H1 (cell line): ENCODE measurements around the gene ACTRT1. TPM values are rescaled to one million over a fixed set of nuclear protein-coding genes. Genes with fewer than 3 reads are reported as not detected.

ENCODE experiments used
- CBX8 ChIP-seq: fragments of 300-800, 300-1000 bp; sonication (generic); IDR thresholded peaks from 2 replicates; pipeline ENCODE4 v1.7.1; 2016; ENCODE audit warnings: low read depth, low read length, borderline replicate concordance
- CHD2 ChIP-seq: IDR thresholded peaks from 2 replicates; pipeline ENCODE4 v1.6.1; 2012; ENCODE audit warnings: low read length, improper control_type of control experiment
- CHD7 ChIP-seq: fragments of 300-600 bp; sonication (generic); IDR thresholded peaks from 2 replicates; pipeline ENCODE4 v1.7.1; 2012; ENCODE audit warnings: low read length, moderate library complexity, mild to moderate bottlenecking, inconsistent platforms; ENCODE audit not compliant: insufficient replicate concordance
- GABPA ChIP-seq: IDR thresholded peaks from 2 replicates; pipeline ENCODE4 v1.6.1; 2011; ENCODE audit warnings: mild to moderate bottlenecking, low read length, moderate library complexity, borderline replicate concordance; ENCODE audit not compliant: insufficient read depth
- KDM4A ChIP-seq: IDR thresholded peaks from one replicate; pipeline ENCODE4 v1.7.1; 2012; ENCODE audit warnings: low read depth, mild to moderate bottlenecking, moderate library complexity, low read length, inconsistent platforms; ENCODE audit not compliant: severe bottlenecking
- NANOG ChIP-seq: IDR thresholded peaks from 2 replicates; pipeline ENCODE4 v1.6.1; 2011; ENCODE audit warnings: low read length, low read depth, mild to moderate bottlenecking, inconsistent platforms; ENCODE audit not compliant: insufficient read depth, poor library complexity, severe bottlenecking
- RAD21 ChIP-seq, 2 experiments: IDR thresholded peaks in 1 of 2; conservative IDR thresholded peaks in 1 of 2; 2 replicates each; pipeline ENCODE4 v1.6.1; 2011; ENCODE audit warnings: low read depth in 2 of 2, low read length in 2 of 2, improper control_type of control experiment in 1 of 2, inconsistent platforms in 1 of 2, mild to moderate bottlenecking in 1 of 2, moderate library complexity in 1 of 2
- RFX5 ChIP-seq: IDR thresholded peaks from 2 replicates; pipeline ENCODE4 v1.6.1; 2011; ENCODE audit warnings: low read depth, low read length, improper control_type of control experiment, borderline replicate concordance
- USF2 ChIP-seq: IDR thresholded peaks from 2 replicates; pipeline ENCODE4 v1.6.1; 2011; ENCODE audit warnings: low read length, improper control_type of control experiment
- YY1 ChIP-seq: IDR thresholded peaks from 2 replicates; pipeline ENCODE4 v1.6.1; 2011; ENCODE audit warnings: low read depth, mild to moderate bottlenecking, low read length
- polyA plus RNA-seq, 7 experiments: library from polyadenylated mRNA; depleted of rRNA in 3 of 7; stranded (reverse) in 5 of 7; unstranded in 2 of 7; fragments of >200 nt in 5 of 7; fragments of 200-250 nt in 2 of 7; gene quantifications; 1 replicate in 5 of 7; 2 replicates in 1 of 7; 4 replicates in 1 of 7; pipeline versions ENCODE4 v1.2.1 to v1.2.3, GENCODE V29; 2011 to 2013; ENCODE audit warnings: missing spikeins in 2 of 7, mixed read lengths in 2 of 7
- total RNA-seq: library from RNA; stranded (reverse); fragmentation: NEBNext Ultra II Directional; extraction: Animal tissue kit (Norgen Biotek cat#: 25700); gene quantifications from 2 replicates; pipeline ENCODE4 v1.2.1, GENCODE V29; 2021

Gene ACTRT1
- total and polyA plus RNA-seq, 2 of the 8 experiments (the other 6 are each of a cell fraction or from before 2014, with no cell fraction given): 0.08 TPM; not detected in 1

GRCh38 chrX:128019218-128019617, 33.0 kb downstream of the ACTRT1 start (continued):
- TF ChIP-seq CHD7 (no peak), RFX5 (no peak), NANOG (no peak), GABPA (no peak), YY1 (no peak), CHD2 (no peak), KDM4A (no peak), RAD21 (IDR thresholded peaks at IDR 0.05 in 1 of 2, conservative IDR thresholded peaks at IDR 0.05 in 1 of 2; ENCODE audit: low read depth in 2 of 2, low read length in 2 of 2) (no peak), USF2 (no peak), CBX8 (no peak)
